ENCODE results near the gene ZNF521. TPM values are rescaled to one million over a fixed set of nuclear protein-coding genes. Genes with fewer than 3 reads are reported as not detected.

Gene ZNF521
- total and polyA plus RNA-seq, 2 donors (not counting 3 experiments of a cell fraction or from before 2014, with no cell fraction given), result 111 to 168 TPM

GRCh38 chr18:25334588-25334987, 17.4 kb downstream of the ZNF521 start:
- H4K20me1 ChIP-seq (replicated peaks; ENCODE audit: control insufficient read depth, extremely low read depth, insufficient read depth, low read length), result peaks cover 16% of the 10 kb centered on the region
- peaks cover 87% of the 10 kb centered on the region for H3K79me2 ChIP-seq (ENCODE audit: control insufficient read depth, insufficient read depth, low read length)
- BruUV-seq (replicated peaks), result no TSS peak
- no peaks in the 10 kb centered on the region for H3K36me3 ChIP-seq (ENCODE audit: control insufficient read depth in 2 of 2, extremely low read depth in 1 of 2, insufficient read depth in 2 of 2, low read length in 2 of 2)
- ChIA-PET POLR2A (no interaction called here), CTCF (interaction anchor here (1.0 kb wide), 1 partner anchor 10 kb away, joined by 5 read pairs; no protein-coding TSS in a partner anchor)
- H3K27ac ChIP-seq (ENCODE audit: insufficient read depth, low read depth, low read length), result no peak overlapping the region
- dilution Hi-C loops (cut with MboI; ENCODE audit: extremely low pct_ligation_motif_present, low sequenced_read_pairs), result no loop called here
- H3K4me3 ChIP-seq (replicated peaks in 1 of 3; ENCODE audit: insufficient read depth in 1 of 3, low read depth in 1 of 3, low read length in 3 of 3), result no peak overlapping the region
- no peaks in the 10 kb centered on the region for H3K27me3 ChIP-seq (ENCODE audit: control insufficient read depth in 2 of 2, insufficient read depth in 2 of 2, low read length in 2 of 2)
- DNase-seq (ENCODE audit: low read depth, low spot score) (no peak), FAIRE-seq (no peak)
- peaks cover 8% of the 10 kb centered on the region for H3K4me1 ChIP-seq (ENCODE audit: control insufficient read depth, extremely low read depth, insufficient read depth, low read length)
- no peak overlapping the region for H3K9ac ChIP-seq (replicated peaks; ENCODE audit: extremely low read depth, insufficient read depth, low read length)
- H3K9me1 ChIP-seq (replicated peaks; ENCODE audit: control insufficient read depth, extremely low read depth, insufficient read depth, low read length), result no peaks in the 10 kb centered on the region
- TF ChIP-seq POLR2AphosphoS5 (IDR thresholded peaks at IDR 0.05; ENCODE audit: insufficient read depth, low read depth, low read length), result no peak
- TF ChIP-seq EZH2 (IDR thresholded peaks at IDR 0.05; ENCODE audit: borderline replicate concordance, low read depth, low read length, severe bottlenecking), result no peak
- TF ChIP-seq MYC (IDR thresholded peaks at IDR 0.05; ENCODE audit: low read depth, low read length), result no peak
- no peak for TF ChIP-seq GATA2 (IDR thresholded peaks at IDR 0.05; ENCODE audit: insufficient read depth, insufficient read length, low read depth, low read length)
- no peak for TF ChIP-seq JUN (IDR thresholded peaks at IDR 0.05; ENCODE audit: borderline replicate concordance, insufficient read depth, insufficient read length, low read depth)
- TF ChIP-seq MAX (IDR thresholded peaks at IDR 0.05; ENCODE audit: insufficient read depth, insufficient read length), result no peak
- TF ChIP-seq, protein P1, sequence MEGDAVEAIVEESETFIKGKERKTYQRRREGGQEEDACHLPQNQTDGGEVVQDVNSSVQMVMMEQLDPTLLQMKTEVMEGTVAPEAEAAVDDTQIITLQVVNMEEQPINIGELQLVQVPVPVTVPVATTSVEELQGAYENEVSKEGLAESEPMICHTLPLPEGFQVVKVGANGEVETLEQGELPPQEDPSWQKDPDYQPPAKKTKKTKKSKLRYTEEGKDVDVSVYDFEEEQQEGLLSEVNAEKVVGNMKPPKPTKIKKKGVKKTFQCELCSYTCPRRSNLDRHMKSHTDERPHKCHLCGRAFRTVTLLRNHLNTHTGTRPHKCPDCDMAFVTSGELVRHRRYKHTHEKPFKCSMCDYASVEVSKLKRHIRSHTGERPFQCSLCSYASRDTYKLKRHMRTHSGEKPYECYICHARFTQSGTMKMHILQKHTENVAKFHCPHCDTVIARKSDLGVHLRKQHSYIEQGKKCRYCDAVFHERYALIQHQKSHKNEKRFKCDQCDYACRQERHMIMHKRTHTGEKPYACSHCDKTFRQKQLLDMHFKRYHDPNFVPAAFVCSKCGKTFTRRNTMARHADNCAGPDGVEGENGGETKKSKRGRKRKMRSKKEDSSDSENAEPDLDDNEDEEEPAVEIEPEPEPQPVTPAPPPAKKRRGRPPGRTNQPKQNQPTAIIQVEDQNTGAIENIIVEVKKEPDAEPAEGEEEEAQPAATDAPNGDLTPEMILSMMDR (IDR thresholded peaks at IDR 0.05; ENCODE audit: extremely low read depth in 1 of 2, insufficient read depth in 1 of 2, low read depth in 1 of 2, low read length in 2 of 2), result no peak
- TF ChIP-seq POLR2A (IDR thresholded peaks at IDR 0.05; ENCODE audit: low read depth, low read length), result no peak
- TF ChIP-seq FOS (IDR thresholded peaks at IDR 0.05; ENCODE audit: borderline replicate concordance, insufficient read depth, low read length), result no peak
- no peaks in the 10 kb centered on the region for H3K9me3 ChIP-seq (replicated peaks; ENCODE audit: control insufficient read depth, insufficient read depth, low read length)
- intact Hi-C loops (cut with micrococcal nuclease), result no loop called here
- no peak overlapping the region for H3K4me2 ChIP-seq (ENCODE audit: insufficient read depth, low read length)
- H2AFZ ChIP-seq (ENCODE audit: low read depth, low read length), result no peak overlapping the region

Data from endothelial cell of umbilical vein (primary cell).